ENCODE results near the gene RNASEH2B. TPM values are rescaled to one million over a fixed set of nuclear protein-coding genes. Genes with fewer than 3 reads are reported as not detected.

Gene RNASEH2B
- total and polyA plus RNA-seq, 2 of the 8 experiments (the other 6 are each of a cell fraction or from before 2014, with no cell fraction given): 19.3 to 43.9 TPM

DNA sequence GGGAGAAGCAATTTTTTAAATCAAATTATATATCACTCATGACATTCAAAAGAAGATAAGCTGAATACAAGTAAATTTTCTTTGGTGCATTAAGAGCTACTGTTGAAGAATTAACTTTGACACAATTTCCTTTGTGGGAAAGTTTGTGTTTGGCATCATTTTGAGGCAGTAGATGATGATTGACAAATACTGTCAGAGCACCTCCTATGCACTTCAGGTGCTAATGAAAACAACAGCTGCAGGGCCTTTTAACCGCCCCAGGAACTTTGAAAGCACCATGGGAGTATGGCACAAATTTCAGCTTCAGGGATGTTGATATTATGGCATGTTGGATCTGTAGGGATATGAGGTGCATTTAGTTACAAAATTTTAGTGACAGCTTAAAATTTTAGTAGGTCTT is 45.1 kb upstream of the RNASEH2B start (continued):
- no peak for TF ChIP-seq RXRA (IDR thresholded peaks at IDR 0.05; ENCODE audit: insufficient read depth, low read depth, low read length)
- TF ChIP-seq, protein P1, sequence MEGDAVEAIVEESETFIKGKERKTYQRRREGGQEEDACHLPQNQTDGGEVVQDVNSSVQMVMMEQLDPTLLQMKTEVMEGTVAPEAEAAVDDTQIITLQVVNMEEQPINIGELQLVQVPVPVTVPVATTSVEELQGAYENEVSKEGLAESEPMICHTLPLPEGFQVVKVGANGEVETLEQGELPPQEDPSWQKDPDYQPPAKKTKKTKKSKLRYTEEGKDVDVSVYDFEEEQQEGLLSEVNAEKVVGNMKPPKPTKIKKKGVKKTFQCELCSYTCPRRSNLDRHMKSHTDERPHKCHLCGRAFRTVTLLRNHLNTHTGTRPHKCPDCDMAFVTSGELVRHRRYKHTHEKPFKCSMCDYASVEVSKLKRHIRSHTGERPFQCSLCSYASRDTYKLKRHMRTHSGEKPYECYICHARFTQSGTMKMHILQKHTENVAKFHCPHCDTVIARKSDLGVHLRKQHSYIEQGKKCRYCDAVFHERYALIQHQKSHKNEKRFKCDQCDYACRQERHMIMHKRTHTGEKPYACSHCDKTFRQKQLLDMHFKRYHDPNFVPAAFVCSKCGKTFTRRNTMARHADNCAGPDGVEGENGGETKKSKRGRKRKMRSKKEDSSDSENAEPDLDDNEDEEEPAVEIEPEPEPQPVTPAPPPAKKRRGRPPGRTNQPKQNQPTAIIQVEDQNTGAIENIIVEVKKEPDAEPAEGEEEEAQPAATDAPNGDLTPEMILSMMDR (IDR thresholded peaks at IDR 0.05; ENCODE audit: control extremely low read depth in 1 of 3, insufficient read depth in 1 of 3, low read depth in 1 of 3, low read length in 3 of 3): no peak

All from H1 (cell line).